K562 (cell line): ENCODE results near the gene RTCA. TPM values are rescaled to one million over a fixed set of nuclear protein-coding genes. Genes with fewer than 3 reads are reported as not detected.

Source experiments
- ARID3A ChIP-seq: IDR thresholded peaks from 2 replicates; pipeline ENCODE4 v1.6.1; 2012; ENCODE audit warnings: low read depth, low read length, improper control_type of control experiment, borderline replicate concordance
- ASH1L ChIP-seq: fragments of 450-650 bp; IDR thresholded peaks from 2 replicates; pipeline ENCODE4 v1.6.1; 2018; ENCODE audit warnings: borderline replicate concordance, mild to moderate bottlenecking, low read depth; ENCODE audit not compliant: partially characterized antibody
- CXXC5 ChIP-seq: fragments of 250-450 bp; sonication (Bioruptor Pico); IDR thresholded peaks from 2 replicates; pipeline ENCODE4 v1.8.0; 2022; ENCODE audit warnings: inconsistent platforms, mild to moderate bottlenecking, moderate library complexity
- E2F4 ChIP-seq: sonication (generic); formaldehyde crosslinking; IDR thresholded peaks from 2 replicates; pipeline ENCODE4 v1.8.0; 2022; ENCODE audit warnings: mild to moderate bottlenecking, low read depth, missing genetic modification reagents
- EP400 ChIP-seq: fragments of 450-650 bp; IDR thresholded peaks from 2 replicates; pipeline ENCODE4 v1.6.1; 2017; ENCODE audit warnings: antibody characterized with exemption, mild to moderate bottlenecking, moderate library complexity
- FOXJ2 ChIP-seq: fragments of 200-800 bp; sonication (Bioruptor generic); IDR thresholded peaks from 2 replicates; pipeline ENCODE4 v1.6.1; 2016; ENCODE audit warnings: missing genetic modification characterization, missing compliant biosample characterization
- FOXK1 ChIP-seq: sonication (generic); formaldehyde crosslinking; IDR thresholded peaks from 2 replicates; pipeline ENCODE4 v1.8.0; 2022; ENCODE audit warnings: missing genetic modification reagents, mild to moderate bottlenecking, borderline replicate concordance
- MITF ChIP-seq: IDR thresholded peaks from 2 replicates; pipeline ENCODE4 v1.6.1; 2014; ENCODE audit warnings: antibody characterized with exemption
- NEUROD1 ChIP-seq: fragments of 150-350 bp; IDR thresholded peaks from 2 replicates; pipeline ENCODE4 v1.6.1; 2014; ENCODE audit warnings: borderline replicate concordance, low read length, low read depth; ENCODE audit not compliant: partially characterized antibody
- NKRF ChIP-seq: fragments of 450-650 bp; IDR thresholded peaks from 2 replicates; pipeline ENCODE4 v1.6.1; 2016; ENCODE audit warnings: borderline replicate concordance
- POLR2AphosphoS5 ChIP-seq: IDR thresholded peaks from 2 replicates; pipeline ENCODE4 v1.6.1; 2011; ENCODE audit warnings: mild to moderate bottlenecking, low read depth, low read length, moderate library complexity; ENCODE audit not compliant: control insufficient read depth, insufficient read depth
- POLR2B ChIP-seq: fragments of 450-650 bp; IDR thresholded peaks from 2 replicates; pipeline ENCODE4 v1.6.1; 2018; ENCODE audit warnings: low read depth; ENCODE audit not compliant: partially characterized antibody
- POLR2H ChIP-seq: IDR thresholded peaks from 2 replicates; pipeline ENCODE4 v1.6.1; 2016; ENCODE audit warnings: missing genetic modification characterization, low read depth, mild to moderate bottlenecking, control low read depth, missing compliant biosample characterization, moderate library complexity
- RAD21 ChIP-seq, 2 experiments: fragments of 250-450 bp in 1 of 2; fragments of 450-650 bp in 1 of 2; sonication (Bioruptor Pico) in 1 of 2; formaldehyde crosslinking in 1 of 2; IDR thresholded peaks in 1 of 2; conservative IDR thresholded peaks in 1 of 2; 2 replicates each; pipeline versions ENCODE4 v1.4.0 to v1.8.0; 2020 to 2022; ENCODE audit warnings: mild to moderate bottlenecking in 2 of 2, moderate library complexity in 1 of 2
- SAP30 ChIP-seq: fragments of 200-600 bp; sonication (generic); IDR thresholded peaks from 2 replicates; pipeline ENCODE4 v1.6.1; 2012; ENCODE audit warnings: borderline replicate concordance, low read depth, mild to moderate bottlenecking, moderate library complexity, low read length, control low read depth, inconsistent platforms; ENCODE audit not compliant: insufficient read depth, poor library complexity, severe bottlenecking
- SMAD1 ChIP-seq: fragments of 150-350 bp; IDR thresholded peaks from 2 replicates; pipeline ENCODE4 v1.6.1; 2014; ENCODE audit warnings: low read length, low read depth; ENCODE audit not compliant: partially characterized antibody
- TAF1 ChIP-seq: IDR thresholded peaks from 2 replicates; pipeline ENCODE4 v1.6.1; 2011; ENCODE audit warnings: mild to moderate bottlenecking, low read length, moderate library complexity; ENCODE audit not compliant: insufficient read depth, control insufficient read depth, severe bottlenecking; ENCODE audit errors: extremely low read depth
- YY1 ChIP-seq, 3 experiments: IDR thresholded peaks; 2 replicates each; pipeline ENCODE4 v1.6.1; 2011; ENCODE audit warnings: low read length in 2 of 3, mild to moderate bottlenecking in 2 of 3, moderate library complexity in 2 of 3, borderline replicate concordance in 1 of 3, control low read depth in 1 of 3, low read depth in 1 of 3; ENCODE audit not compliant: insufficient read depth in 3 of 3, insufficient replicate concordance in 2 of 3, control insufficient read depth in 1 of 3, insufficient read length in 1 of 3; ENCODE audit errors: extremely low read depth in 1 of 3
- polyA plus RNA-seq, 8 experiments: library from polyadenylated mRNA; depleted of rRNA in 4 of 8; stranded (reverse) in 5 of 8; unstranded in 3 of 8; fragments of >200 nt; fragmentation: Nextera tagmentation in 2 of 8; fragmentation: Illumina TruSeq in 1 of 8; extraction: Ambion mirVana in 2 of 8; extraction: Trizol in 1 of 8; gene quantifications; 2 replicates each; pipeline versions ENCODE4 v1.2.1 to v1.2.3, GENCODE V29; 2011 to 2014; ENCODE audit warnings: inconsistent platforms in 1 of 8, missing spikeins in 1 of 8
- total RNA-seq, 7 experiments: library from RNA; depleted of rRNA in 6 of 7; stranded (reverse); fragments of >200 nt in 6 of 7; fragmentation: Illumina TruSeq in 2 of 7; extraction: Trizol in 2 of 7; gene quantifications; 2 replicates each; pipeline versions ENCODE4 v1.2.1 to v1.2.3, GENCODE V29; 2011 to 2021; ENCODE audit warnings: low replicate concordance in 1 of 7

The RTCA gene
- total and polyA plus RNA-seq, 9 of the 15 experiments (the other 6 are each of a cell fraction or from before 2014, with no cell fraction given), result 11.6 to 57.2 (median 43.2) TPM

GRCh38 chr1:100249537-100250257 is 16.3 kb upstream of the RTCA start, which contains the start of gene DBT (continued):
- TF ChIP-seq ARID3A, result 0 out of 2 replicates have a peak, but pooled peaks have one; percentile 29
- no peak for TF ChIP-seq MITF
- peak; percentile 86 to 99 (median 94) for TF ChIP-seq YY1 (IDR thresholded peaks at IDR 0.05; ENCODE audit: borderline replicate concordance in 1 of 3, control insufficient read depth in 1 of 3, extremely low read depth in 1 of 3, insufficient read depth in 3 of 3, insufficient read length in 1 of 3, insufficient replicate concordance in 2 of 3, low read depth in 1 of 3, low read length in 2 of 3)
- 0 out of 4 replicates have a peak, but pooled peaks of 1 of the 2 experiments have one; percentile 7 for TF ChIP-seq RAD21 (CRISPR knock-in tag; conservative IDR thresholded peaks at IDR 0.05 in 1 of 2, IDR thresholded peaks at IDR 0.05 in 1 of 2)
- peak; percentile 34; the same call in 1 of the 2 replicates for TF ChIP-seq E2F4 (CRISPR knock-in tag)
- peak; percentile 81 for TF ChIP-seq EP400
- peak; percentile 98 for TF ChIP-seq POLR2B
- no peak for TF ChIP-seq FOXK1
- TF ChIP-seq ASH1L, result peak; percentile 66
- TF ChIP-seq NEUROD1, result peak; percentile 35
- TF ChIP-seq FOXJ2, result peak; percentile 41; the same call in 1 of the 2 replicates
- TF ChIP-seq SAP30, result peak; percentile 75
- TF ChIP-seq NKRF, result peak; percentile 75
- peak; percentile 99 for TF ChIP-seq TAF1
- TF ChIP-seq POLR2AphosphoS5, result peak; percentile 97
- peak; percentile 19 for TF ChIP-seq SMAD1
- TF ChIP-seq CXXC5 (CRISPR knock-in tag), result peak; percentile 55; the same call in 1 of the 2 replicates
- peak; percentile 84 for TF ChIP-seq POLR2H
